ENCODE data around the gene PTPRN2. TPM values are rescaled to one million over a fixed set of nuclear protein-coding genes. Genes with fewer than 3 reads are reported as not detected.
A peak's percentile ranks its signal among the peaks of the same experiment; 100 is the strongest.

The PTPRN2 gene
- total and polyA plus RNA-seq, 2 of the 13 experiments (the other 11 are each of a cell fraction or from before 2014, with no cell fraction given), result 2.5 to 24.2 TPM

GRCh38 chr7:157884461-157885062, 703.1 kb downstream of the PTPRN2 start:
- H3K36me3 ChIP-seq (replicated peaks in 1 of 2; ENCODE audit: control insufficient read depth in 1 of 2, insufficient read depth in 2 of 2, low read length in 2 of 2), result no peaks in the 10 kb centered on the region
- in situ Hi-C loops (cut with HindIII; ENCODE audit: extremely low pct_ligation_motif_present, low pct_unique_long_range_greater_than_20kb), result no loop called here
- no peak overlapping the region for H3K9ac ChIP-seq (ENCODE audit: insufficient read depth, low read depth, low read length)
- no peak overlapping the region for H3K4me2 ChIP-seq (ENCODE audit: low read depth, low read length)
- peaks cover 18% of the 10 kb centered on the region; the same call in 1 of the 2 replicates for H3K9me3 ChIP-seq (ENCODE audit: low read length)
- no peaks in the 10 kb centered on the region for H3K79me2 ChIP-seq (ENCODE audit: insufficient read depth, low read length)
- 27% methylated on average over 8 of the region's 9 CpGs for WGBS (ENCODE audit: low lambda C conversion rate)
- peak; percentile 28; the same call in 2 of the 3 replicates for ATAC-seq
- no peak overlapping the region for H3K27ac ChIP-seq (ENCODE audit: extremely low read length, insufficient read depth, low read length)
- no TSS peak for BruUV-seq (replicated peaks)
- H4K20me1 ChIP-seq (ENCODE audit: insufficient read depth, low read length), result 0 out of 2 replicates have a peak, but pooled peaks cover 8% of the 10 kb centered on the region
- DNase-seq (ENCODE audit: low spot score), result no peak
- ChIA-PET POLR2A (no interaction called here), CTCF (ENCODE audit: low intra/inter-chr PET ratio, low total read pairs) (no interaction called here)
- intact Hi-C loops (cut with micrococcal nuclease; ENCODE audit: unreplicated experiment), result no loop called here
- H2AFZ ChIP-seq (ENCODE audit: low read length), result no peak overlapping the region
- H3K4me1 ChIP-seq (ENCODE audit: insufficient read depth, low read length), result peaks cover 6% of the 10 kb centered on the region
- H3K4me3 ChIP-seq (replicated peaks in 1 of 3; ENCODE audit: insufficient read depth in 1 of 3, low read depth in 2 of 3, low read length in 3 of 3), result no peak overlapping the region
- FAIRE-seq, result no peak
- peak; percentile 21; the same call in 1 of the 2 replicates for TF ChIP-seq MNT (IDR thresholded peaks at IDR 0.05)
- TF ChIP-seq KMT2A (CRISPR knock-in tag; IDR thresholded peaks at IDR 0.05), result no peak
- no peaks in the 10 kb centered on the region for H3K27me3 ChIP-seq (ENCODE audit: control insufficient read depth in 1 of 2, insufficient read depth in 2 of 2, low read length in 2 of 2)

GRCh38 chr7:157881048-157881771, 706.4 kb downstream of the PTPRN2 start:
- Histone ChIP-seq H4K20me1 (ENCODE audit: insufficient read depth, low read length) (peaks cover 9% of the 10 kb centered on the region; the same call in 1 of the 2 replicates), H3K4me1 (ENCODE audit: insufficient read depth, low read length) (no peaks in the 10 kb centered on the region), H3K4me3 (replicated peaks in 1 of 3; ENCODE audit: insufficient read depth in 1 of 3, low read depth in 2 of 3, low read length in 3 of 3) (no peak overlapping the region), H3K9me3 (ENCODE audit: low read length) (peaks cover 18% of the 10 kb centered on the region; the same call in 1 of the 2 replicates), H3K79me2 (ENCODE audit: insufficient read depth, low read length) (no peaks in the 10 kb centered on the region), H3K9ac (ENCODE audit: insufficient read depth, low read depth, low read length) (no peak overlapping the region), H3K36me3 (replicated peaks in 1 of 2; ENCODE audit: control insufficient read depth in 1 of 2, insufficient read depth in 2 of 2, low read length in 2 of 2) (no peaks in the 10 kb centered on the region), H3K27me3 (ENCODE audit: control insufficient read depth in 1 of 2, insufficient read depth in 2 of 2, low read length in 2 of 2) (peaks cover 0 to 4% of the 10 kb centered on the region in 2 experiments; a peak in 1 of 5 replicates), H3K4me2 (ENCODE audit: low read depth, low read length) (no peak overlapping the region), H3K27ac (ENCODE audit: extremely low read length, insufficient read depth, low read length) (no peak overlapping the region), H2AFZ (ENCODE audit: low read length) (no peak overlapping the region)
- ChIA-PET POLR2A (no interaction called here), CTCF (ENCODE audit: low intra/inter-chr PET ratio, low total read pairs) (no interaction called here)
- WGBS (ENCODE audit: low lambda C conversion rate), result 80% methylated on average over 8 of the region's 8 CpGs
- in situ Hi-C loops (cut with HindIII; ENCODE audit: extremely low pct_ligation_motif_present, low pct_unique_long_range_greater_than_20kb) (no loop called here), intact Hi-C loops (cut with micrococcal nuclease; ENCODE audit: unreplicated experiment) (no loop called here)
- ATAC-seq (no peak), FAIRE-seq (no peak), DNase-seq (ENCODE audit: low spot score) (no peak)
- BruUV-seq (replicated peaks), result no TSS peak
- TF ChIP-seq ATF7 (IDR thresholded peaks at IDR 0.05), result peak; percentile 89
- TF ChIP-seq ATF7 (CRISPR knock-in tag; IDR thresholded peaks at IDR 0.05), result no peak
- peak; percentile 99 for TF ChIP-seq GZF1 (CRISPR knock-in tag; IDR thresholded peaks at IDR 0.05)
- TF ChIP-seq CREB1 (IDR thresholded peaks at IDR 0.05), result peak; percentile 76
- TF ChIP-seq CREB1 (CRISPR knock-in tag; IDR thresholded peaks at IDR 0.05), result no peak
- no peak for TF ChIP-seq CBX5 (CRISPR knock-in tag; IDR thresholded peaks at IDR 0.05; ENCODE audit: borderline replicate concordance)
- TF ChIP-seq ZUFSP (CRISPR knock-in tag; IDR thresholded peaks at IDR 0.05; ENCODE audit: borderline replicate concordance), result no peak
- 0 out of 2 replicates have a peak, but pooled peaks have one; percentile 31 for TF ChIP-seq FOXA1 (IDR thresholded peaks at IDR 0.05)
- no peak for TF ChIP-seq FOXA1 (CRISPR knock-in tag; IDR thresholded peaks at IDR 0.05)
